ENCODE results near the gene KRT36.

The KRT36 gene

GRCh38 chr17:41483991-41484826, 5.5 kb downstream of the KRT36 start:
- no peaks in the 10 kb centered on the region for H3K36me3 ChIP-seq (replicated peaks; ENCODE audit: insufficient read depth, low read length)
- no peaks in the 10 kb centered on the region for H3F3A ChIP-seq (ENCODE audit: insufficient read depth, low read length)
- H3K9me2 ChIP-seq (replicated peaks; ENCODE audit: insufficient read depth, low read length): no peaks in the 10 kb centered on the region
- no peaks in the 10 kb centered on the region for H3K9me3 ChIP-seq (replicated peaks; ENCODE audit: insufficient read depth, low read length)
- H3K27me3 ChIP-seq (replicated peaks; ENCODE audit: insufficient read depth, low read length): no peaks in the 10 kb centered on the region; the same call in 1 of the 2 replicates
- no peak overlapping the region for H3K4me2 ChIP-seq (ENCODE audit: low read depth, low read length)
- no peak overlapping the region for H3K4me3 ChIP-seq (ENCODE audit: low read length)
- H3K4me1 ChIP-seq (ENCODE audit: low read length): no peaks in the 10 kb centered on the region
- H4K20me1 ChIP-seq (ENCODE audit: insufficient read depth, low read length): no peaks in the 10 kb centered on the region
- H3K9ac ChIP-seq (ENCODE audit: low read length): no peak overlapping the region
- H2AFZ ChIP-seq (ENCODE audit: low read length): no peak overlapping the region
- H3K79me2 ChIP-seq (ENCODE audit: low read length): no peaks in the 10 kb centered on the region
- H3K27ac ChIP-seq (ENCODE audit: low read length): no peak overlapping the region
- TF ChIP-seq EZH2 (optimal IDR thresholded peaks at IDR 0.05; ENCODE audit: low read depth, low read length) (no peak), CTCF (IDR thresholded peaks at IDR 0.05; ENCODE audit: low read length) (no peak), EZH2phosphoT487 (IDR thresholded peaks at IDR 0.05; ENCODE audit: low read length) (no peak)
- DNase-seq: no peak

- no peaks in the 10 kb centered on the region; the same call in 1 of the 2 replicates for H3K27me3 ChIP-seq (replicated peaks; ENCODE audit: insufficient read depth, low read length)
- no peaks in the 10 kb centered on the region for H3K36me3 ChIP-seq (replicated peaks; ENCODE audit: insufficient read depth, low read length)
- no peak overlapping the region for H3K4me2 ChIP-seq (ENCODE audit: low read depth, low read length)
- H3F3A ChIP-seq (ENCODE audit: insufficient read depth, low read length): no peaks in the 10 kb centered on the region
- no peaks in the 10 kb centered on the region for H3K4me1 ChIP-seq (ENCODE audit: low read length)
- no peak overlapping the region for H3K27ac ChIP-seq (ENCODE audit: low read length)
- H4K20me1 ChIP-seq (ENCODE audit: insufficient read depth, low read length): no peaks in the 10 kb centered on the region
- no peak overlapping the region for H3K4me3 ChIP-seq (ENCODE audit: low read length)
- no peaks in the 10 kb centered on the region for H3K79me2 ChIP-seq (ENCODE audit: low read length)
- H3K9me3 ChIP-seq (replicated peaks; ENCODE audit: insufficient read depth, low read length): no peaks in the 10 kb centered on the region
- H3K9me2 ChIP-seq (replicated peaks; ENCODE audit: insufficient read depth, low read length): no peaks in the 10 kb centered on the region
- H3K9ac ChIP-seq (ENCODE audit: low read length): no peak overlapping the region
- no peak for DNase-seq
- no peak overlapping the region for H2AFZ ChIP-seq (ENCODE audit: low read length)
- no peak for TF ChIP-seq EZH2 (optimal IDR thresholded peaks at IDR 0.05; ENCODE audit: low read depth, low read length)
These were observed 6.2 kb downstream of the KRT36 start for GRCh38 chr17:41483531-41483930.

- Histone ChIP-seq H3K4me2 (ENCODE audit: low read depth, low read length) (no peak within 1 kb of the TSS), H3K27me3 (replicated peaks; ENCODE audit: insufficient read depth, low read length) (no peaks in the 10 kb centered on the region; the same call in 1 of the 2 replicates), H3F3A (ENCODE audit: insufficient read depth, low read length) (no peaks in the 10 kb centered on the region), H3K27ac (ENCODE audit: low read length) (no peak within 1 kb of the TSS), H3K79me2 (ENCODE audit: low read length) (no peaks in the 10 kb centered on the region), H3K9ac (ENCODE audit: low read length) (no peak within 1 kb of the TSS), H3K4me1 (ENCODE audit: low read length) (no peaks in the 10 kb centered on the region), H3K9me3 (replicated peaks; ENCODE audit: insufficient read depth, low read length) (no peaks in the 10 kb centered on the region), H2AFZ (ENCODE audit: low read length) (no peak within 1 kb of the TSS), H3K9me2 (replicated peaks; ENCODE audit: insufficient read depth, low read length) (no peaks in the 10 kb centered on the region), H3K4me3 (ENCODE audit: low read length) (no peak within 1 kb of the TSS), H4K20me1 (ENCODE audit: insufficient read depth, low read length) (no peaks in the 10 kb centered on the region), H3K36me3 (replicated peaks; ENCODE audit: insufficient read depth, low read length) (no peaks in the 10 kb centered on the region)
- DNase-seq: no peak
- no peak for TF ChIP-seq CTCF (IDR thresholded peaks at IDR 0.05; ENCODE audit: low read length)
- no peak for TF ChIP-seq EZH2phosphoT487 (IDR thresholded peaks at IDR 0.05; ENCODE audit: low read length)
- TF ChIP-seq EZH2 (optimal IDR thresholded peaks at IDR 0.05; ENCODE audit: low read depth, low read length): no peak
These were observed 8.7 kb downstream of the KRT36 start, which contains the start of gene KRT35 for GRCh38 chr17:41481036-41481435. Gene KRT35 (minus strand): TSS chr17:41481151. CDS start chr17:41481097, 54 bp downstream.

- DNase-seq: no peak
- H3K9me2 ChIP-seq (replicated peaks; ENCODE audit: insufficient read depth, low read length): no peaks in the 10 kb centered on the region
- H3K9me3 ChIP-seq (replicated peaks; ENCODE audit: insufficient read depth, low read length): no peaks in the 10 kb centered on the region
- H3K4me1 ChIP-seq (ENCODE audit: low read length): no peaks in the 10 kb centered on the region
- no peaks in the 10 kb centered on the region for H3K79me2 ChIP-seq (ENCODE audit: low read length)
- H3K36me3 ChIP-seq (replicated peaks; ENCODE audit: insufficient read depth, low read length): no peaks in the 10 kb centered on the region
- H3K4me2 ChIP-seq (ENCODE audit: low read depth, low read length): no peak overlapping the region
- H3F3A ChIP-seq (ENCODE audit: insufficient read depth, low read length): no peaks in the 10 kb centered on the region
- H2AFZ ChIP-seq (ENCODE audit: low read length): no peak overlapping the region
- TF ChIP-seq EZH2 (optimal IDR thresholded peaks at IDR 0.05; ENCODE audit: low read depth, low read length) (no peak), CTCF (IDR thresholded peaks at IDR 0.05; ENCODE audit: low read length) (no peak), EZH2phosphoT487 (IDR thresholded peaks at IDR 0.05; ENCODE audit: low read length) (no peak)
- no peak overlapping the region for H3K4me3 ChIP-seq (ENCODE audit: low read length)
- H3K27ac ChIP-seq (ENCODE audit: low read length): no peak overlapping the region
- H3K27me3 ChIP-seq (replicated peaks; ENCODE audit: insufficient read depth, low read length): no peaks in the 10 kb centered on the region; the same call in 1 of the 2 replicates
- H4K20me1 ChIP-seq (ENCODE audit: insufficient read depth, low read length): no peaks in the 10 kb centered on the region
- no peak overlapping the region for H3K9ac ChIP-seq (ENCODE audit: low read length)
These were observed 9.1 kb downstream of the KRT36 start for GRCh38 chr17:41480581-41480980.
